H9 (cell line): ENCODE data around the gene CCDC30. TPM values are rescaled to one million over a fixed set of nuclear protein-coding genes. Genes with fewer than 3 reads are reported as not detected.

ENCODE experiments used
- DNase-seq: peaks from one replicate; pipeline ENCODE4 v3.0.0-alpha.2; 2017
- H2AFZ ChIP-seq: one replicate; pipeline ENCODE4 v1.6.1; 2013; ENCODE audit warnings: mild to moderate bottlenecking, low read length, control low read depth, moderate library complexity
- H2AK5ac ChIP-seq: 2 replicates; pipeline ENCODE4 v1.6.1; 2013; ENCODE audit warnings: low read length, control low read depth, mixed read lengths; ENCODE audit not compliant: insufficient read length
- H2BK120ac ChIP-seq: one replicate; pipeline ENCODE4 v1.6.1; 2013; ENCODE audit warnings: low read depth, mild to moderate bottlenecking, low read length, control low read depth, inconsistent platforms; ENCODE audit not compliant: poor library complexity, severe bottlenecking
- H2BK12ac ChIP-seq: 2 replicates; pipeline ENCODE4 v1.6.1; 2013; ENCODE audit warnings: low read length, control low read depth, mixed read lengths, low read depth; ENCODE audit not compliant: insufficient read length
- H2BK15ac ChIP-seq: 2 replicates; pipeline ENCODE4 v1.6.1; 2013; ENCODE audit warnings: low read depth, low read length, control low read depth
- H2BK20ac ChIP-seq: one replicate; pipeline ENCODE4 v1.6.1; 2013; ENCODE audit warnings: low read depth, mild to moderate bottlenecking, low read length, control low read depth, inconsistent platforms; ENCODE audit not compliant: poor library complexity, severe bottlenecking
- H2BK5ac ChIP-seq: 2 replicates; pipeline ENCODE4 v1.6.1; 2013; ENCODE audit warnings: low read length, control low read depth, mixed read lengths; ENCODE audit not compliant: insufficient read length
- H3K14ac ChIP-seq: 2 replicates; pipeline ENCODE4 v1.6.1; 2013; ENCODE audit warnings: low read length, control low read depth; ENCODE audit not compliant: insufficient read depth
- H3K18ac ChIP-seq: 2 replicates; pipeline ENCODE4 v1.6.1; 2013; ENCODE audit warnings: low read depth, mild to moderate bottlenecking, mixed read lengths, low read length, control low read depth; ENCODE audit not compliant: insufficient read length
- H3K23ac ChIP-seq: 2 replicates; pipeline ENCODE4 v1.6.1; 2013; ENCODE audit warnings: low read length, control low read depth, mixed read lengths, low read depth; ENCODE audit not compliant: insufficient read length
- H3K23me2 ChIP-seq: 2 replicates; pipeline ENCODE4 v1.6.1; 2013; ENCODE audit warnings: low read depth, mild to moderate bottlenecking, mixed read lengths, low read length, control low read depth; ENCODE audit not compliant: insufficient read length, poor library complexity, severe bottlenecking
- H3K27ac ChIP-seq: 2 replicates; pipeline ENCODE4 v1.5.1; 2013; ENCODE audit warnings: low read length, control low read depth, mixed read lengths, low read depth; ENCODE audit not compliant: insufficient read length
- H3K27me3 ChIP-seq: 2 replicates; pipeline ENCODE4 v1.6.1; 2013; ENCODE audit warnings: low read length, control low read depth, inconsistent platforms; ENCODE audit not compliant: insufficient read depth
- H3K4ac ChIP-seq: 2 replicates; pipeline ENCODE4 v1.6.1; 2013; ENCODE audit warnings: low read depth, mild to moderate bottlenecking, control low read depth, inconsistent platforms, low read length, moderate library complexity
- H3K4me1 ChIP-seq: 2 replicates; pipeline ENCODE4 v1.6.1; 2013; ENCODE audit warnings: low read length, control low read depth, inconsistent platforms; ENCODE audit not compliant: insufficient read depth
- H3K4me2 ChIP-seq: 2 replicates; pipeline ENCODE4 v1.6.1; 2013; ENCODE audit warnings: low read length, control low read depth, mixed read lengths; ENCODE audit not compliant: insufficient read length, insufficient read depth
- H3K56ac ChIP-seq: 2 replicates; pipeline ENCODE4 v1.6.1; 2013; ENCODE audit warnings: low read depth, mild to moderate bottlenecking, mixed read lengths, low read length, control low read depth; ENCODE audit not compliant: insufficient read length
- H3K79me1 ChIP-seq: 2 replicates; pipeline ENCODE4 v1.6.1; 2013; ENCODE audit warnings: low read depth, mild to moderate bottlenecking, moderate library complexity, low read length, control low read depth, inconsistent platforms; ENCODE audit not compliant: insufficient read depth, poor library complexity, severe bottlenecking
- H3K79me2 ChIP-seq: 2 replicates; pipeline ENCODE4 v1.6.1; 2013; ENCODE audit warnings: low read length, control low read depth, inconsistent platforms; ENCODE audit not compliant: insufficient read depth
- H3K9ac ChIP-seq: 2 replicates; pipeline ENCODE4 v1.6.1; 2013; ENCODE audit warnings: low read length, control low read depth, mixed read lengths; ENCODE audit not compliant: insufficient read length; ENCODE audit errors: extremely low read depth
- H3K9me3 ChIP-seq: one replicate; pipeline ENCODE4 v1.6.1; 2013; ENCODE audit warnings: low read depth, low read length, inconsistent platforms; ENCODE audit not compliant: control insufficient read depth
- H3T11ph ChIP-seq: one replicate; pipeline ENCODE4 v1.6.1; 2013; ENCODE audit warnings: mild to moderate bottlenecking, low read length, control low read depth, inconsistent platforms
- H4K20me1 ChIP-seq: one replicate; pipeline ENCODE4 v1.6.1; 2013; ENCODE audit not compliant: control insufficient read depth, insufficient read length, insufficient read depth
- H4K5ac ChIP-seq: 2 replicates; pipeline ENCODE4 v1.6.1; 2013; ENCODE audit warnings: low read depth, mild to moderate bottlenecking, mixed read lengths, low read length, control low read depth; ENCODE audit not compliant: insufficient read length
- H4K8ac ChIP-seq: replicated peaks from 2 replicates; pipeline ENCODE4 v1.6.1; 2013; ENCODE audit warnings: low read length, control low read depth, mixed read lengths, low read depth; ENCODE audit not compliant: insufficient read length
- H4K91ac ChIP-seq: 2 replicates; pipeline ENCODE4 v1.6.1; 2013; ENCODE audit warnings: low read depth, mild to moderate bottlenecking, moderate library complexity, mixed read lengths, low read length, control low read depth; ENCODE audit not compliant: insufficient read length
- H3K27ac Mint-ChIP-seq, 3 experiments: 2 replicates in 2 of 3; 3 replicates in 1 of 3; pipeline ENCODE4 v1.8.0; 2020 to 2021; ENCODE audit warnings: mixed read lengths in 3 of 3, mild to moderate bottlenecking in 1 of 3, moderate library complexity in 1 of 3
- H3K27me3 Mint-ChIP-seq: 2 replicates; pipeline ENCODE4 v1.8.0; 2021; ENCODE audit warnings: low read depth, mild to moderate bottlenecking, moderate library complexity, mixed read lengths
- H3K36me3 Mint-ChIP-seq, 3 experiments: 2 replicates in 2 of 3; 3 replicates in 1 of 3; pipeline ENCODE4 v1.8.0; 2020 to 2021; ENCODE audit warnings: low read depth in 3 of 3, mixed read lengths in 3 of 3; ENCODE audit not compliant: insufficient read depth in 1 of 3
- H3K4me1 Mint-ChIP-seq, 2 experiments: 2 replicates each; pipeline ENCODE4 v1.8.0; 2020; ENCODE audit warnings: mixed read lengths in 2 of 2
- H3K4me3 Mint-ChIP-seq, 2 experiments: 2 replicates in 1 of 2; 3 replicates in 1 of 2; pipeline ENCODE4 v1.8.0; 2020 to 2021; ENCODE audit warnings: mild to moderate bottlenecking in 2 of 2, mixed read lengths in 2 of 2, moderate library complexity in 1 of 2
- H3K9me3 Mint-ChIP-seq, 2 experiments: 2 replicates in 1 of 2; 3 replicates in 1 of 2; pipeline ENCODE4 v1.8.0; 2020; ENCODE audit warnings: mild to moderate bottlenecking in 2 of 2, mixed read lengths in 2 of 2, moderate library complexity in 1 of 2
- CTCF ChIP-seq: fragments of 200-600 bp; sonication (generic); conservative IDR thresholded peaks from 3 replicates; pipeline ENCODE4 v1.8.0; 2021; ENCODE audit warnings: antibody characterized with exemption, mild to moderate bottlenecking
- WGBS: extraction: QIAGEN DNeasy Blood & Tissue Kit; methylation state at CpG from one replicate; pipeline ENCODE4 v1.1.7; 2013; ENCODE audit warnings: missing lambda C conversion rate, low lambda C conversion rate, mixed read lengths; ENCODE audit not compliant: insufficient read length; ENCODE audit errors: extremely low coverage; 5-methylcytosine and 5-hydroxymethylcytosine counted together
- long read RNA-seq: library from polyadenylated mRNA; unstranded; transcript quantifications from one replicate; pipeline ENCODE4 v2.0.0, GENCODE V29; 2020
- total RNA-seq: library from RNA; stranded (reverse); gene quantifications from 2 replicates; pipeline ENCODE4 v1.2.1, GENCODE V29; 2021

Gene CCDC30
- 1.4 and 1.8 TPM in 2 replicates for total RNA-seq
- long read RNA-seq, partial matches to known transcripts = 0 of 3 reads
- long read RNA-seq, other reads (novel, unspliced or antisense) = 3 of 3 reads

GRCh38 chr1:42462828-42463763 is at the start of gene CCDC30:
Gene CCDC30, plus strand, starts transcription at chr1:42463286. Its CDS starts 17,266 bp downstream, at chr1:42480552.
- Mint-ChIP-seq H3K9me3 (no peaks in the 10 kb centered on the region), H3K4me1 (peaks cover 15% of the 10 kb centered on the region in 2 experiments), H3K27ac (peak within 1 kb of the TSS; percentile 88 to 95 (median 92); a peak in 6 of 7 replicates), H3K27me3 (peaks cover 2% of the 10 kb centered on the region; the same call in 1 of the 2 replicates), H3K4me3 (peak within 1 kb of the TSS; percentile 80 to 87), H3K36me3 (peaks cover 4 to 20% (median 14%) of the 10 kb centered on the region in 3 experiments; a peak in 6 of 7 replicates)
- Histone ChIP-seq H2AK5ac (no peak within 1 kb of the TSS), H3K56ac (no peak within 1 kb of the TSS), H3K14ac (peak within 1 kb of the TSS; percentile 31; the same call in 1 of the 2 replicates), H3K23ac (no peak within 1 kb of the TSS), H4K8ac (no peak within 1 kb of the TSS), H3K27ac (no peak within 1 kb of the TSS), H3K23me2 (peaks cover 6% of the 10 kb centered on the region), H4K20me1 (no peaks in the 10 kb centered on the region), H3K9me3 (no peaks in the 10 kb centered on the region), H2BK5ac (no peak within 1 kb of the TSS), H3K4ac (no peak within 1 kb of the TSS), H3K9ac (no peak within 1 kb of the TSS), H4K91ac (no peak within 1 kb of the TSS), H3K4me1 (no peaks in the 10 kb centered on the region), H2BK15ac (no peak within 1 kb of the TSS), H2BK12ac (no peak within 1 kb of the TSS), H2BK20ac (no peak within 1 kb of the TSS), H2AFZ (peak within 1 kb of the TSS; percentile 32), H3K79me2 (no peaks in the 10 kb centered on the region), H3K79me1 (no peaks in the 10 kb centered on the region), H4K5ac (no peak within 1 kb of the TSS), H3K27me3 (no peaks in the 10 kb centered on the region), H2BK120ac (no peak within 1 kb of the TSS), H3K4me2 (peak within 1 kb of the TSS; percentile 73), H3K18ac (no peak within 1 kb of the TSS), H3T11ph (no peak within 1 kb of the TSS)
- TF ChIP-seq CTCF = no peak
- peak; percentile 99 for DNase-seq
- WGBS = no CpG with 5 or more reads among the region's 59 CpGs
